Mucosa of stomach (tissue), 1 donor: ENCODE results near the gene PGA5.
"Not testable (repeated sequence)": the region's sequence is repeated elsewhere in the genome, so short reads cannot be mapped to it uniquely, and the experiment has no call there.

Source experiments
- H3K27me3 ChIP-seq: one replicate; pipeline ENCODE4 v1.7.0; 2013; ENCODE audit warnings: mild to moderate bottlenecking, low read length; ENCODE audit not compliant: control insufficient read depth, insufficient read depth
- H3K36me3 ChIP-seq: one replicate; pipeline ENCODE4 v1.7.0; 2013; ENCODE audit warnings: low read length; ENCODE audit not compliant: control insufficient read depth, insufficient read depth
- H3K4me1 ChIP-seq: one replicate; pipeline ENCODE4 v1.7.0; 2013; ENCODE audit warnings: mild to moderate bottlenecking, low read length; ENCODE audit not compliant: control insufficient read depth, insufficient read depth
- H3K4me3 ChIP-seq: one replicate; pipeline ENCODE4 v1.7.0; 2013; ENCODE audit warnings: low read length
- H3K9ac ChIP-seq: one replicate; pipeline ENCODE4 v1.7.0; 2013; ENCODE audit warnings: mild to moderate bottlenecking, low read length, moderate library complexity
- H3K9me3 ChIP-seq: one replicate; pipeline ENCODE4 v1.7.0; 2013; ENCODE audit warnings: mild to moderate bottlenecking, low read length, moderate library complexity; ENCODE audit not compliant: control insufficient read depth
- donor health status: Pancreatic carcinoma.

Gene PGA5

DNA sequence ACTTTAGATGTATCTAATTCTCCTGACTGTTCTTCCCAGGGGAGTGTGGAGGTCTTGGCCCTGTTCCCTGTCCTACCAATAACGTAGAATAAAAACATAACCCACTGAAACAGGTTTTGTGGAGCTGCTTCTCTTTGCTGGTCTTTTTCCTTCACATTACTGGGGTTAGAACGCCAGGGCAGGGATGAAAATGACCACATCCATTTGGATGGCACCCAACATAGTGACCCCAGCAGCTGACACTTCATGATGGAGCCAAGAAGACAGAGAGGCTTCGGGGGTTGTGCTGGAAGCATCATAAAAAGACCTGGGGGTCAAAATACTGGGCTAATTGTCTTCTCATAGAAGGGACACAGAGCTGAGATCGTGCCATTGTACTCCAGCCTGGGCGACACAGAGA, 9.4 kb upstream of the PGA5 start:
- not testable (repeated sequence) for H3K9ac ChIP-seq, H3K4me3 ChIP-seq, H3K9me3 ChIP-seq, H3K4me1 ChIP-seq, H3K27me3 ChIP-seq, H3K36me3 ChIP-seq

GRCh38 chr11:61232548-61233145, 8.3 kb upstream of the PGA5 start:
- not testable (repeated sequence) for H3K36me3 ChIP-seq, H3K4me1 ChIP-seq, H3K9me3 ChIP-seq, H3K27me3 ChIP-seq, H3K9ac ChIP-seq, H3K4me3 ChIP-seq

DNA sequence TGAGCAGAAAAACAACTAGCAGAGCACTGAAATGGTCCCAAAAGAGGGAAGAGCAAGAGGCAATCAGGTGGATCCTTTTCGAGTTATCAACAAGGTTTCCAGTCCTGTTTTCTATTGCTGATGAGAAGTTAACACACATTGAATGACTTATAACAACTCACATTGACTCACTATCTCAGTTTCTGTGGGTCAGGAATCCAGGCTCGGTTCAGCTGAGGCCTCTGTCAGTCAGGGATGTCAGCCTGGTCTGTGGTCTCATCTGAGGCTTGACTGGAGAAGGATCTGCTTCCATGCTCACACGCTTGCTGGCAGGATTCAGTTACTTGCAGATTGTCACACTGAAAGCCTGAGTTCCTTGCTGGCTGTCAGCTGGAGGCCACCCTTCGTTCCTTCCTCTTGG, 3.8 kb upstream of the PGA5 start:
- H3K36me3 ChIP-seq, H3K27me3 ChIP-seq, H3K4me3 ChIP-seq, H3K9ac ChIP-seq, H3K4me1 ChIP-seq, H3K9me3 ChIP-seq: not testable (repeated sequence)

- not testable (repeated sequence) for H3K36me3 ChIP-seq, H3K4me3 ChIP-seq, H3K9me3 ChIP-seq, H3K27me3 ChIP-seq, H3K9ac ChIP-seq, H3K4me1 ChIP-seq
Measured at GRCh38 chr11:61240288-61240687, 687 bp upstream of the PGA5 start.

GRCh38 chr11:61241526-61241925, 551 bp downstream of the PGA5 start:
- not testable (repeated sequence) for H3K36me3 ChIP-seq, H3K4me1 ChIP-seq, H3K9ac ChIP-seq, H3K9me3 ChIP-seq, H3K4me3 ChIP-seq, H3K27me3 ChIP-seq

DNA sequence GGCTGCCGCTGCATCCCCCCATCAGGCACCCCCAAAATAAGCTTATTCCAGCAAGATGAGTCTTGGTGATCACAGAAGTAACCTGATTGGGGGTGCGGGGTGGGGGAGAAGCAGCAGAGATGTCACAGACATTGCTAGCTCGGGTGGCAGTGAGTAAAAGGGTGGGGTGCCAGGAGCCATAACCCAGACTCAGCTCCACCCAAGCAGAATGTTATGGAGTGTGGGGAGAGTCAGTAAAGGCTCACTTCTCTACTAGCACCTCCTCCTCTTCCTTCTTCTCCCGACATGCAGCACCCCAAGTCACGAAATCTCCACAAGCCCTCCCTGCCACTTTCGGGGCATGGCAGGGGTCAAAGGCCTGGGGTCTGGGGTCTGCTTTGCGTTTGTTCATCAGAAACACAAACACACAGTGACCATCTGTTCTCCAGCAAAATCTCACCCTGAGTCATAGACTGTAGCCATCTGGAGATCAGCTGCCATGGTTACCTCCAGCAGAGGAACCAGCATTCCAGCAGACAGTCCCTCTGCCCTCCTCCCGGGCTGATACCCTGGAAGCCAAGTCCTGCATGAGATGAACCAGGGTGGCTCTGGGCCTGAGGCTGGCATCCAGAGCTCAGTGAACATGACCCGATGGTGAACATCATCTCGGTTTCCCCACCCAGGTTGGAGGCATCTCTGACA, 4.4 kb downstream of the PGA5 start:
- not testable (repeated sequence) for H3K9ac ChIP-seq, H3K4me3 ChIP-seq, H3K27me3 ChIP-seq, H3K36me3 ChIP-seq, H3K4me1 ChIP-seq, H3K9me3 ChIP-seq

DNA sequence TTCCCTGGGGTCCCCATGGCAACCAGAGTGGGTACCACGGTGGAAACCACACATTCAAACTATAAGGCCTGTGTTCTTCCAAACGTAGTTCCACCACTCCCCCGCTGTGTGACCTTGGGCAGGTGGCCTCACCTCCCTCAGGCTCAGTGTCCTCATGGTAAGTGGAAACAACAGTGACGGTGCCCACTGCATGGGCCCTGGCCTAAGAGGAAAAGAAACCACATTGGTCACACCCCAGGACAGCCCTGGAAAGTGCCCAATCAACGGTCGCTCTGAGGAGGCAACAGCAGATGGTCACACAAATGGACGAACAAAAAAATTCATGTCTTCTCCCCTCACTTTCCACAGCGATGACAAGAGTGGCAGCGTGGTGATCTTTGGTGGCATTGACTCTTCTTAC, 7.1 kb downstream of the PGA5 start:
- not testable (repeated sequence) for H3K4me3 ChIP-seq, H3K9ac ChIP-seq, H3K4me1 ChIP-seq, H3K9me3 ChIP-seq, H3K27me3 ChIP-seq, H3K36me3 ChIP-seq

DNA sequence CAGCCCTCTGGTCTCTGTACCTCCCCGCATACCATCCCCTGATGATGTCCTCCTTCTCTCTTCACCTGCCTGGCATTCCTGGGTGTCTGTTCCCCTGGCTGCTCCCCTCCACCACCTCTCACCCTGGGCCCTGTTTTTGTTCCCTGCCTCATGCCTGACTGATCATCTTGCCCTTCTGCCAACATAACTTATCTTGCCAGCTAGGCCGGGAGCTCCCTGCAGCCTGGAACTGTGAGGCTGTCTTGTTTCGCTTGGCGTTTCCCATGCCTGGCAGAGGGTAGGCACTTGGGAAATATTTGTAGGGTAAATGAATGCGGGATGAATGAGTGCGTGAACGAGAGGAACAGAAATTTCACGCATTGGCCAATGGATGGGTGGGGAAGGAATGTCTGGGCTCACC, 8.2 kb downstream of the PGA5 start:
- H3K4me1 ChIP-seq, result not testable (repeated sequence)

GRCh38 chr11:61250796-61251765, 10.1 kb downstream of the PGA5 start:
- H3K9me3 ChIP-seq, H3K36me3 ChIP-seq, H3K9ac ChIP-seq, H3K4me3 ChIP-seq, H3K27me3 ChIP-seq, H3K4me1 ChIP-seq: not testable (repeated sequence)

More for the DNA sequence above, 8.2 kb downstream of the PGA5 start:
- H3K27me3 ChIP-seq, H3K36me3 ChIP-seq, H3K9me3 ChIP-seq, H3K9ac ChIP-seq, H3K4me3 ChIP-seq: not testable (repeated sequence)

DNA sequence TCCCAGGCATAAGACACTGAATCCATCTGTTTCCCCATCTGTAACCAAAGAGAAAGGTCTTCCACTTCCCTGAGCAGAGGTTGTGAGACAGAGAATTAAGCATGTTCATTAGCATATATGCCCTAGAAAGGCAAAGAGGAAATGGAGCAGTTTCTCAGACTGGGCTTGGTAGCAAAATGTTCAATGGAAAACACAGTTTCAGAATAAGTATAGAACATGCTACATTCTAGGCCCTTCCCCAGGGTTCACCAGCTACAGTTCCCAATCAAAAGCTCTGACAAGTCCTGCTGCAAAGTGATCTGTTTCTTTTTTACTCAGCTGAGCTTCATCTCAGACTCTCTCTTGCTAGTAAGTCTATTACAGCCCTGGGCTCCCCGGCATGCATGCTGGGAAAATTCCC, 11.4 kb downstream of the PGA5 start:
- H3K9ac ChIP-seq, H3K4me1 ChIP-seq, H3K9me3 ChIP-seq, H3K27me3 ChIP-seq, H3K4me3 ChIP-seq, H3K36me3 ChIP-seq: not testable (repeated sequence)

GRCh38 chr11:61254403-61255025, 13.5 kb downstream of the PGA5 start:
- H3K9ac ChIP-seq, result no peak overlapping the region
- H3K9me3 ChIP-seq, result no peaks in the 10 kb centered on the region
- H3K27me3 ChIP-seq, result no peaks in the 10 kb centered on the region
- no peaks in the 10 kb centered on the region for H3K36me3 ChIP-seq
- H3K4me1 ChIP-seq, result peaks cover 3% of the 10 kb centered on the region
- H3K4me3 ChIP-seq, result no peak overlapping the region
